GM18870 (cell line): ENCODE data around the gene TRIM66.
A peak's percentile ranks its signal among the peaks of the same experiment; 100 is the strongest.
"Not testable (repeated sequence)": the region's sequence is repeated elsewhere in the genome, so short reads cannot be mapped to it uniquely, and the experiment has no call there.

Experiments used
- ATAC-seq: cut with Tn5 transposase; IDR thresholded peaks from one replicate; pipeline ENCODE4 v1.9.1; 2021; ENCODE audit warnings: moderate library complexity; ENCODE audit not compliant: unreplicated experiment

The TRIM66 gene

GRCh38 chr11:8691601-8692000 lies 9.1 kb upstream of the TRIM66 start:
- ATAC-seq, result no peak

- ATAC-seq, result no peak
These were observed 8.2 kb upstream of the TRIM66 start for GRCh38 chr11:8690374-8691342.

GRCh38 chr11:8689726-8690255 lies 7.3 kb upstream of the TRIM66 start:
- no peak for ATAC-seq

GRCh38 chr11:8688414-8689362 lies 6.2 kb upstream of the TRIM66 start:
- peak; percentile 89 for ATAC-seq

- ATAC-seq, result no peak
These were observed 3.9 kb upstream of the TRIM66 start for GRCh38 chr11:8686325-8686724.

GRCh38 chr11:8685820-8686219 lies 3.4 kb upstream of the TRIM66 start:
- ATAC-seq, result no peak

- no peak for ATAC-seq
These were observed 2.8 kb upstream of the TRIM66 start for GRCh38 chr11:8685306-8685705.

GRCh38 chr11:8684600-8685290 lies 2.3 kb upstream of the TRIM66 start:
- no peak for ATAC-seq

- ATAC-seq, result no peak
These were observed 796 bp upstream of the TRIM66 start for GRCh38 chr11:8683115-8683807.

- no peak for ATAC-seq
These were observed 595 bp downstream of the TRIM66 start for GRCh38 chr11:8681837-8682302.

GRCh38 chr11:8679006-8679405 lies 3.5 kb downstream of the TRIM66 start:
- ATAC-seq, result no peak

GRCh38 chr11:8676458-8676857 lies 6.0 kb downstream of the TRIM66 start:
- ATAC-seq, result no peak

GRCh38 chr11:8674859-8675258 lies 7.6 kb downstream of the TRIM66 start:
- ATAC-seq, result no peak

GRCh38 chr11:8672346-8672745 lies 10.1 kb downstream of the TRIM66 start:
- no peak for ATAC-seq

GRCh38 chr11:8671651-8672062 lies 10.8 kb downstream of the TRIM66 start:
- ATAC-seq, result no peak

GRCh38 chr11:8671193-8671612 lies 11.3 kb downstream of the TRIM66 start:
- ATAC-seq, result no peak

- ATAC-seq, result not testable (repeated sequence)
These were observed 12.4 kb downstream of the TRIM66 start for GRCh38 chr11:8670081-8670480.

- ATAC-seq, result no peak
These were observed 17.2 kb downstream of the TRIM66 start for GRCh38 chr11:8665222-8665621.

GRCh38 chr11:8661001-8661795 lies 21.3 kb downstream of the TRIM66 start:
- no peak for ATAC-seq
